Hepatocyte (in vitro differentiated cells): ENCODE results near the gene SDK1.

Experiments
- CTCF ChIP-seq: fragments of 200-600 bp; sonication (generic); IDR thresholded peaks from 2 replicates; pipeline ENCODE4 v1.5.1; 2016; ENCODE audit warnings: antibody characterized with exemption, mild to moderate bottlenecking; ENCODE audit not compliant: poor library complexity
- EZH2 ChIP-seq: fragments of 200-600 bp; sonication (generic); IDR thresholded peaks from 2 replicates; pipeline ENCODE4 v1.6.1; 2016; ENCODE audit warnings: antibody characterized with exemption, mild to moderate bottlenecking, borderline replicate concordance
- EZH2phosphoT487 ChIP-seq: fragments of 200-600 bp; sonication (generic); IDR thresholded peaks from one replicate; pipeline ENCODE4 v1.6.1; 2018; ENCODE audit warnings: antibody characterized with exemption, mild to moderate bottlenecking, low read depth, moderate library complexity; ENCODE audit not compliant: unreplicated experiment, severe bottlenecking

GRCh38 chr7:3678314-3678810, 377.3 kb downstream of the SDK1 start:
- TF ChIP-seq CTCF = no peak
- no peak for TF ChIP-seq EZH2
- no peak for TF ChIP-seq EZH2phosphoT487
